ENCODE measurements around the gene PDE4D. TPM values are rescaled to one million over a fixed set of nuclear protein-coding genes. Genes with fewer than 3 reads are reported as not detected.

The PDE4D gene
- total and polyA plus RNA-seq, 2 of the 4 experiments (the other 2 are of a cell fraction), result 1.4 to 7.9 TPM

DNA sequence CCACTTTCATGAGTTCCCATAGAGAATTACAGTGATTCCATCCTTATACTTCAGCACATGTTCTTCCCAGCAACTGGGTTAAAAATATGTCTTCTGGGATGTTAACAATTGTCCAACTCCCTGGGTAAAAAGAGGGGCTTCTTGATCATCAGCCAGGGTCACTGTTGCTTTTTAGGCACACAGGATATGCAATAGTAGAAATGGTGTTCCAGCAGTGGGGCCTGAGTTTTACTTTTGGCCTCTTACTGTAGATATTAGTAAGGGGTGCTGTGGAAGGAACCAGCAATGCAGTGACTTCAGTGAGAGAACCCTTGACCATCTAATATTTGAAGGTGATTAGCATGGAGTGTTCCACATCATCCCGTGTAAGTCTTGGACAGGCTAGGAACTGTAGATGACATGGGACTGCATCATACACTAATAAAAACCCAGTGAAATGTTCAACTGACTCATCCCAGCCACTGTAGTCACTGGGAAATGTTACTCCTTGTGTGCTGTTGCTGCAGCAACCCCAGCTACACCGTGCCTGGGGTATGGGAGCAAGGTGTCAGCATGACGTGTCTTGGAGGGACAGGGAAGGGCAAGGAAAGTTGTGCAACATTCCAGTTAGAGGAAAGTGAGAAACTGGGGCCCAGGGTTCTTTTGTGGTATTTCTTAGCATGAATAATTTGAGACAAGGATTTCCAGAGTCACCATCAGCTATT is 699.8 kb downstream of the PDE4D start (continued):
- no peak for TF ChIP-seq SMC3 (IDR thresholded peaks at IDR 0.05; ENCODE audit: low read depth, low read length)

DNA sequence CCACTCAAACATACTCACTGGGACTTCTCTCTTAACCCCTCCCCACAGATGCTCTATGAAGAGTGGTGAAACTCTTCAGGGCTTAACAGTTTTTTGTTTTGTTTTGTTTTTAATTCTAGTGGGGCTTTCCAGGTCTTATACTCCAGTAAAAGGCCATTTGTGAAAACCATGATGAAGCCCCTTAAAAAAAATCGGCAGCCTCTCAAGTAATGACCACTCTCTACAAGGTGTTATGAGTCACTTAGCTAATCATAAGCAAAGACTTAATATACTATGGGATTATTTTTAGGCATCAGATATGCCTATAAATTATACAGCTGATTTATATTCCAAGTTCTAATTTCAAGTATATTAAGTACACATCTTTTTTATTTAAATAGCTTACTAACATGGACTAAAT is 702.8 kb downstream of the PDE4D start:
- no peak overlapping the region for H4K8ac ChIP-seq (ENCODE audit: low read depth in 2 of 2, low read length in 2 of 2)
- no peaks in the 10 kb centered on the region for H3K9me3 ChIP-seq (ENCODE audit: control insufficient read depth, insufficient read depth, low read length)
- no peak overlapping the region for H3K4ac ChIP-seq (ENCODE audit: low read depth, low read length)
- in situ Hi-C loops (cut with MboI; ENCODE audit: low sequenced_read_pairs) (loop anchor here (5.0 kb wide), 1 partner anchor 182 kb away; no protein-coding TSS in a partner anchor), dilution Hi-C loops (cut with HindIII; ENCODE audit: low sequenced_read_pairs, unreplicated experiment) (loop anchor here (25.0 kb wide), 1 partner anchor 172 kb away; no protein-coding TSS in a partner anchor), intact Hi-C loops (cut with micrococcal nuclease) (no loop called here)
- H2BK5ac ChIP-seq (ENCODE audit: low read depth, low read length, poor library complexity, severe bottlenecking), result no peak overlapping the region
- CTCF ChIA-PET, result interaction anchor here (2.1 kb wide), 1 partner anchor 177 kb away, joined by 6 read pairs; no protein-coding TSS in a partner anchor
- H4K5ac ChIP-seq (ENCODE audit: low read depth, low read length), result no peak overlapping the region
- no peak overlapping the region for H3K18ac ChIP-seq (ENCODE audit: low read depth, low read length)
- no TSS peak for BruUV-seq (replicated peaks)
- DNase-seq (no peak), ATAC-seq (ENCODE audit: low read depth) (no peak)
- H3K4me3 ChIP-seq (ENCODE audit: insufficient read depth, low read depth, low read length), result no peak overlapping the region
- H4K91ac ChIP-seq (ENCODE audit: insufficient read depth, low read depth, low read length), result no peak overlapping the region
- 0 out of 2 replicates have a peak, but pooled peaks cover 3% of the 10 kb centered on the region for H3K9me1 ChIP-seq (ENCODE audit: insufficient read depth, low read length)
- H2AK9ac ChIP-seq (replicated peaks; ENCODE audit: low read depth, low read length, poor library complexity), result no peak overlapping the region
- no CpG with 5 or more reads among the region's 1 CpG for WGBS, 2 experiments (ENCODE audit: extremely low coverage in 2 of 2, insufficient read length in 1 of 2)
- no peak overlapping the region for H2AFZ ChIP-seq (replicated peaks; ENCODE audit: low read length, poor library complexity)
- H3K27ac ChIP-seq (ENCODE audit: insufficient read depth, low read length), result no peak overlapping the region
- H3K79me1 ChIP-seq (ENCODE audit: low read depth in 1 of 2, low read length in 2 of 2), result no peaks in the 10 kb centered on the region
- no peak overlapping the region for H3K4me2 ChIP-seq (ENCODE audit: low read depth, low read length)
- H3K14ac ChIP-seq (replicated peaks; ENCODE audit: low read depth, low read length), result no peak overlapping the region
- H2AK5ac ChIP-seq (ENCODE audit: low read depth, low read length), result no peak overlapping the region
- H4K20me1 ChIP-seq (ENCODE audit: insufficient read depth, low read length), result no peaks in the 10 kb centered on the region
- H3K23ac ChIP-seq (ENCODE audit: low read depth, low read length), result no peak overlapping the region
- no peak overlapping the region for H3K9ac ChIP-seq (ENCODE audit: low read depth, low read length)
- POLR2A ChIA-PET (ENCODE audit: unreplicated experiment), result no interaction called here
- no peak overlapping the region for H2BK120ac ChIP-seq (ENCODE audit: low read depth, low read length)
- H3K27me3 ChIP-seq (ENCODE audit: control insufficient read depth, insufficient read depth, low read length), result no peaks in the 10 kb centered on the region
- no peak overlapping the region for H2BK20ac ChIP-seq (ENCODE audit: low read depth, low read length)
- no peaks in the 10 kb centered on the region for H3K36me3 ChIP-seq (ENCODE audit: control insufficient read depth, insufficient read depth, low read length)
- H3K56ac ChIP-seq (ENCODE audit: extremely low read depth, insufficient read depth, low read length), result no peak overlapping the region
- H2BK15ac ChIP-seq (ENCODE audit: low read depth, low read length), result no peak overlapping the region
- H3K4me1 ChIP-seq (ENCODE audit: control insufficient read depth, insufficient read depth, low read length), result no peaks in the 10 kb centered on the region
- no peak for TF ChIP-seq CHD1 (IDR thresholded peaks at IDR 0.05; ENCODE audit: low read depth, low read length)

All from IMR-90 (cell line).